Measurements from ENCODE around the gene PJA2. TPM values are rescaled to one million over a fixed set of nuclear protein-coding genes. Genes with fewer than 3 reads are reported as not detected.

Gene PJA2
- total RNA-seq, 2 experiments from 2014 or later, result 88.8 to 92.9 TPM

GRCh38 chr5:109454731-109455505 lies 45.1 kb upstream of the PJA2 start:
- no peaks in the 10 kb centered on the region for H3K9me3 Mint-ChIP-seq

GRCh38 chr5:109453251-109453650 lies 43.5 kb upstream of the PJA2 start:
- ChIA-PET POLR2A (no interaction called here), CTCF (no interaction called here)
- H3K27me3 ChIP-seq (ENCODE audit: control insufficient read depth in 1 of 2, insufficient read depth in 2 of 2, low read length in 2 of 2), result peaks cover 0 to 2% of the 10 kb centered on the region in 2 experiments
- Mint-ChIP-seq H3K4me1 (ENCODE audit: low read depth) (no peaks in the 10 kb centered on the region), H3K4me3 (no peak overlapping the region), H3K27ac (no peak overlapping the region), H3K27me3 (peaks cover 12% of the 10 kb centered on the region), H3K9me3 (no peaks in the 10 kb centered on the region), H3K36me3 (ENCODE audit: low read depth) (no peaks in the 10 kb centered on the region)
- DNase-seq (no peak), ATAC-seq (ENCODE audit: poor library complexity) (no peak)
- intact Hi-C loops (cut with DNase I, micrococcal nuclease), result no loop called here
- H3K4me1 ChIP-seq (ENCODE audit: insufficient read depth, low read length), result no peaks in the 10 kb centered on the region
- peaks cover 0 to 7% of the 10 kb centered on the region in 2 experiments for H3K9me3 ChIP-seq (ENCODE audit: control insufficient read depth in 1 of 2, insufficient read depth in 1 of 2, low read length in 2 of 2)
- no peaks in the 10 kb centered on the region for H3K36me3 ChIP-seq (ENCODE audit: insufficient read depth, low read length)
- TF ChIP-seq CTCF (IDR thresholded peaks at IDR 0.05), result no peak
- no peak overlapping the region for H3K4me3 ChIP-seq (ENCODE audit: low read length)
- no peak overlapping the region for H3K27ac ChIP-seq (ENCODE audit: low read depth in 1 of 2, low read length in 2 of 2)

More at GRCh38 chr5:109454731-109455505, 45.1 kb upstream of the PJA2 start:
- Histone ChIP-seq H3K4me1 (ENCODE audit: insufficient read depth, low read length) (no peaks in the 10 kb centered on the region), H3K27me3 (ENCODE audit: control insufficient read depth in 1 of 2, insufficient read depth in 2 of 2, low read length in 2 of 2) (peaks cover 0 to 2% of the 10 kb centered on the region in 2 experiments), H3K9me3 (ENCODE audit: control insufficient read depth in 1 of 2, insufficient read depth in 1 of 2, low read length in 2 of 2) (peaks cover 0 to 7% of the 10 kb centered on the region in 2 experiments), H3K36me3 (ENCODE audit: insufficient read depth, low read length) (no peaks in the 10 kb centered on the region), H3K4me3 (ENCODE audit: low read length) (no peak overlapping the region), H3K27ac (ENCODE audit: low read depth in 1 of 2, low read length in 2 of 2) (no peak overlapping the region)
- H3K27ac Mint-ChIP-seq, result no peak overlapping the region
- H3K4me3 Mint-ChIP-seq, result no peak overlapping the region
- intact Hi-C loops (cut with DNase I, micrococcal nuclease), result no loop called here
- ATAC-seq (ENCODE audit: poor library complexity) (no peak), DNase-seq (no peak)
- no peaks in the 10 kb centered on the region for H3K36me3 Mint-ChIP-seq (ENCODE audit: low read depth)
- H3K4me1 Mint-ChIP-seq (ENCODE audit: low read depth), result no peaks in the 10 kb centered on the region
- H3K27me3 Mint-ChIP-seq, result peaks cover 12% of the 10 kb centered on the region
- POLR2A ChIA-PET, result interaction anchor here (0.9 kb wide), 1 partner anchor 71 kb away, joined by 3 read pairs; no protein-coding TSS in a partner anchor
- no peak for TF ChIP-seq CTCF (IDR thresholded peaks at IDR 0.05)
- CTCF ChIA-PET, result no interaction called here

- Histone ChIP-seq H3K36me3 (ENCODE audit: insufficient read depth, low read length) (no peaks in the 10 kb centered on the region), H3K27me3 (ENCODE audit: control insufficient read depth in 1 of 2, insufficient read depth in 2 of 2, low read length in 2 of 2) (peaks cover 0 to under 1% of the 10 kb centered on the region in 2 experiments), H3K4me3 (ENCODE audit: low read length) (no peak overlapping the region), H3K9me3 (ENCODE audit: control insufficient read depth in 1 of 2, insufficient read depth in 1 of 2, low read length in 2 of 2) (peaks cover 0 to 6% of the 10 kb centered on the region in 2 experiments), H3K4me1 (ENCODE audit: insufficient read depth, low read length) (no peaks in the 10 kb centered on the region), H3K27ac (ENCODE audit: low read depth in 1 of 2, low read length in 2 of 2) (no peak overlapping the region)
- Mint-ChIP-seq H3K27ac (no peak overlapping the region), H3K27me3 (peaks cover 12% of the 10 kb centered on the region), H3K4me1 (ENCODE audit: low read depth) (no peaks in the 10 kb centered on the region), H3K36me3 (ENCODE audit: low read depth) (no peaks in the 10 kb centered on the region), H3K9me3 (no peaks in the 10 kb centered on the region), H3K4me3 (no peak overlapping the region)
- intact Hi-C loops (cut with DNase I, micrococcal nuclease), result no loop called here
- no peak for DNase-seq
- POLR2A ChIA-PET, result no interaction called here
- TF ChIP-seq CTCF (IDR thresholded peaks at IDR 0.05), result no peak
- CTCF ChIA-PET, result no interaction called here
- ATAC-seq (ENCODE audit: poor library complexity), result no peak
These were observed 42.9 kb upstream of the PJA2 start for GRCh38 chr5:109452661-109453060.

Data from CD4-positive, alpha-beta T cell (primary cell).